ENCODE data around the gene TLR3.
A peak's percentile ranks its signal among the peaks of the same experiment; 100 is the strongest.

DNA sequence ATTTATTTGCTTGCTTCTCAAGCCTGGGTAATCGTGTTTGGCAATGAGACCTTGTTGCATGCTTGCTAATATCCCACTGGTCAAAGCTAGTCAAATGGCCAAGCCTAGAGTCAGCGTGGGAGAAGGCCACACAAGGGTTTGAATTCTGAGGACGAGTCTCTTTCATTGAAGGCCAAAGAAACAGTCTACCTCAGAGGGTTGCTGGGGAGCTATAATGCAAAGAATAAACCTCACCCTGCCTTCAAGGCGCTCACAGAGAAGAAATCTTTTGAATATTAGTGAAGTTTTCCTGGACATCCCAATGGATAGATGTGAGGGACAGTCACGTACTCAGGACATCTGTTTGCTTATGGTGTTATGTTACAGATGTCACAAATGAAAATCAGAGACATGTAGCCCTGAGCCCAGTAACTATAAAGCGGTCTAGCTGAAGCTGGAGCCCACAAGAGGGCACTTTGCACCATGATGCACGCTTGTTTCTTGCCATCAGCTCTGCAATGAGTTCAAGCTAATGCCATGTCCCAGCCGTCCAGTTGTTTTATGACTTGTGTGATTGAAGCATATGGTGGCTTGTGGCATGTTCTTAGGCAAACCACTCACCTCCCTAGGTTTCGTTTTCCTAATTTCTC lies 1.1 kb upstream of the TLR3 start:
- TF ChIP-seq POLR2A (IDR thresholded peaks at IDR 0.05): no peak
- TF ChIP-seq, protein P1, sequence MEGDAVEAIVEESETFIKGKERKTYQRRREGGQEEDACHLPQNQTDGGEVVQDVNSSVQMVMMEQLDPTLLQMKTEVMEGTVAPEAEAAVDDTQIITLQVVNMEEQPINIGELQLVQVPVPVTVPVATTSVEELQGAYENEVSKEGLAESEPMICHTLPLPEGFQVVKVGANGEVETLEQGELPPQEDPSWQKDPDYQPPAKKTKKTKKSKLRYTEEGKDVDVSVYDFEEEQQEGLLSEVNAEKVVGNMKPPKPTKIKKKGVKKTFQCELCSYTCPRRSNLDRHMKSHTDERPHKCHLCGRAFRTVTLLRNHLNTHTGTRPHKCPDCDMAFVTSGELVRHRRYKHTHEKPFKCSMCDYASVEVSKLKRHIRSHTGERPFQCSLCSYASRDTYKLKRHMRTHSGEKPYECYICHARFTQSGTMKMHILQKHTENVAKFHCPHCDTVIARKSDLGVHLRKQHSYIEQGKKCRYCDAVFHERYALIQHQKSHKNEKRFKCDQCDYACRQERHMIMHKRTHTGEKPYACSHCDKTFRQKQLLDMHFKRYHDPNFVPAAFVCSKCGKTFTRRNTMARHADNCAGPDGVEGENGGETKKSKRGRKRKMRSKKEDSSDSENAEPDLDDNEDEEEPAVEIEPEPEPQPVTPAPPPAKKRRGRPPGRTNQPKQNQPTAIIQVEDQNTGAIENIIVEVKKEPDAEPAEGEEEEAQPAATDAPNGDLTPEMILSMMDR (IDR thresholded peaks at IDR 0.05): peak; percentile 54 to 77 (median 68)
